WI38 (cell line): ENCODE results near the gene MST1.

ENCODE experiments used
- H3K4me3 ChIP-seq: 2 replicates; pipeline ENCODE4 v1.5.1; 2011; ENCODE audit warnings: low read depth, mild to moderate bottlenecking, control low read depth, low read length
- CTCF ChIP-seq: IDR thresholded peaks from 2 replicates; pipeline ENCODE4 v1.5.1; 2012; ENCODE audit warnings: low read depth, mild to moderate bottlenecking, control low read depth, low read length

The MST1 gene

GRCh38 chr3:49683162-49683561 is 6.1 kb downstream of the MST1 start:
- TF ChIP-seq CTCF = no peak

GRCh38 chr3:49681543-49681942 is 7.7 kb downstream of the MST1 start:
- no peak for TF ChIP-seq CTCF

More at GRCh38 chr3:49683162-49683561, 6.1 kb downstream of the MST1 start:
- no peak overlapping the region for H3K4me3 ChIP-seq

GRCh38 chr3:49681232-49681522 is 8.1 kb downstream of the MST1 start:
- no peak for TF ChIP-seq CTCF
- H3K4me3 ChIP-seq = no peak overlapping the region

More at GRCh38 chr3:49681543-49681942, 7.7 kb downstream of the MST1 start:
- no peak overlapping the region for H3K4me3 ChIP-seq

- H3K4me3 ChIP-seq = no peak overlapping the region
- TF ChIP-seq CTCF = no peak
These were observed 8.6 kb downstream of the MST1 start for GRCh38 chr3:49680493-49681231.

- H3K4me3 ChIP-seq = no peak overlapping the region
- no peak for TF ChIP-seq CTCF
These were observed 13.4 kb downstream of the MST1 start for GRCh38 chr3:49675912-49676311.

GRCh38 chr3:49674497-49674983 is 14.7 kb downstream of the MST1 start:
- no peak for TF ChIP-seq CTCF
- H3K4me3 ChIP-seq = peak overlapping the region; percentile 81

- H3K4me3 ChIP-seq = peak within 1 kb of the TSS; percentile 81
- TF ChIP-seq CTCF = no peak
These were observed 15.4 kb downstream of the MST1 start, which contains the start of gene APEH for GRCh38 chr3:49673715-49674496. Gene APEH, plus strand, starts transcription at chr3:49674351. Its CDS starts 51 bp downstream, at chr3:49674402.
